ENCODE data around the gene PERM1. TPM values are rescaled to one million over a fixed set of nuclear protein-coding genes. Genes with fewer than 3 reads are reported as not detected.

PERM1 gene
- total RNA-seq, 3 donors from 2014 or later = 0.33 to 1.9 TPM; not detected in 1

GRCh38 chr1:980602-981395 lies 1.1 kb downstream of the PERM1 start:
- no peak for TF ChIP-seq POLR2AphosphoS5 (IDR thresholded peaks at IDR 0.05)
- TF ChIP-seq CTCF (IDR thresholded peaks at IDR 0.05) = no peak
- TF ChIP-seq POLR2A (IDR thresholded peaks at IDR 0.05) = no peak

GRCh38 chr1:980137-980571 lies 1.7 kb downstream of the PERM1 start:
- TF ChIP-seq CTCF (IDR thresholded peaks at IDR 0.05) (no peak), POLR2AphosphoS5 (IDR thresholded peaks at IDR 0.05) (no peak), POLR2A (IDR thresholded peaks at IDR 0.05) (no peak)
- intact Hi-C loops (cut with DNase I; ENCODE audit: low total_unique reads) = no loop called here
- peaks cover 0 to 3% of the 10 kb centered on the region in 2 donors for H3K4me1 ChIP-seq
- no peaks in the 10 kb centered on the region for H3K9me3 ChIP-seq
- DNase-seq (ENCODE audit: low spot score in 2 of 2) = no peak
- H3K36me3 ChIP-seq = no peaks in the 10 kb centered on the region
- no peak overlapping the region for H3K4me3 ChIP-seq
- H3K27ac ChIP-seq = no peak overlapping the region
- peaks cover 0 to 18% of the 10 kb centered on the region in 2 donors for H3K27me3 ChIP-seq

More at GRCh38 chr1:980602-981395, 1.1 kb downstream of the PERM1 start:
- H3K4me1 ChIP-seq = no peaks in the 10 kb centered on the region
- no peak for DNase-seq (ENCODE audit: low spot score in 2 of 2)
- no peak overlapping the region for H3K27ac ChIP-seq
- H3K9me3 ChIP-seq = no peaks in the 10 kb centered on the region
- H3K36me3 ChIP-seq = no peaks in the 10 kb centered on the region
- intact Hi-C loops (cut with DNase I; ENCODE audit: low total_unique reads) = no loop called here
- no peak overlapping the region for H3K4me3 ChIP-seq
- peaks cover 0 to 18% of the 10 kb centered on the region in 2 donors for H3K27me3 ChIP-seq

GRCh38 chr1:979744-980072 lies 2.2 kb downstream of the PERM1 start:
- TF ChIP-seq POLR2A (IDR thresholded peaks at IDR 0.05) (no peak), POLR2AphosphoS5 (IDR thresholded peaks at IDR 0.05) (no peak), CTCF (IDR thresholded peaks at IDR 0.05) (no peak)
- Histone ChIP-seq H3K4me1 (peaks cover 0 to 6% of the 10 kb centered on the region in 2 donors), H3K9me3 (no peaks in the 10 kb centered on the region), H3K4me3 (no peak overlapping the region), H3K27me3 (peaks cover 0 to 18% of the 10 kb centered on the region in 2 donors), H3K36me3 (no peaks in the 10 kb centered on the region), H3K27ac (no peak overlapping the region)
- intact Hi-C loops (cut with DNase I; ENCODE audit: low total_unique reads) = loop anchor here (1.0 kb wide), 1 partner anchor 44 kb away; no protein-coding TSS in a partner anchor
- no peak for DNase-seq (ENCODE audit: low spot score in 2 of 2)

GRCh38 chr1:978835-979743 lies 2.8 kb downstream of the PERM1 start:
- Histone ChIP-seq H3K27ac (no peak overlapping the region), H3K4me1 (peaks cover 0 to 6% of the 10 kb centered on the region in 2 donors), H3K4me3 (no peak overlapping the region), H3K36me3 (no peaks in the 10 kb centered on the region), H3K9me3 (no peaks in the 10 kb centered on the region), H3K27me3 (peaks cover 0 to 17% of the 10 kb centered on the region in 2 donors)
- intact Hi-C loops (cut with DNase I; ENCODE audit: low total_unique reads) = loop anchor here (1.0 kb wide), 1 partner anchor 44 kb away; no protein-coding TSS in a partner anchor
- no peak for DNase-seq (ENCODE audit: low spot score in 2 of 2)
- TF ChIP-seq POLR2A (IDR thresholded peaks at IDR 0.05) (no peak), POLR2AphosphoS5 (IDR thresholded peaks at IDR 0.05) (no peak), CTCF (IDR thresholded peaks at IDR 0.05) (no peak)

Data from breast epithelium (tissue), 4 donors.